HG03066 (cell line): Measurements from ENCODE around the gene GIMAP8.
"Not testable (repeated sequence)": the region's sequence is repeated elsewhere in the genome, so short reads cannot be mapped to it uniquely, and the experiment has no call there.

ENCODE experiments used
- ATAC-seq: cut with Tn5 transposase; IDR thresholded peaks from one replicate; pipeline ENCODE4 v1.9.1; 2021; ENCODE audit warnings: low read depth; ENCODE audit not compliant: unreplicated experiment

GIMAP8 gene

GRCh38 chr7:150503581-150503980 is 53.2 kb downstream of the GIMAP8 start:
- no peak for ATAC-seq

DNA sequence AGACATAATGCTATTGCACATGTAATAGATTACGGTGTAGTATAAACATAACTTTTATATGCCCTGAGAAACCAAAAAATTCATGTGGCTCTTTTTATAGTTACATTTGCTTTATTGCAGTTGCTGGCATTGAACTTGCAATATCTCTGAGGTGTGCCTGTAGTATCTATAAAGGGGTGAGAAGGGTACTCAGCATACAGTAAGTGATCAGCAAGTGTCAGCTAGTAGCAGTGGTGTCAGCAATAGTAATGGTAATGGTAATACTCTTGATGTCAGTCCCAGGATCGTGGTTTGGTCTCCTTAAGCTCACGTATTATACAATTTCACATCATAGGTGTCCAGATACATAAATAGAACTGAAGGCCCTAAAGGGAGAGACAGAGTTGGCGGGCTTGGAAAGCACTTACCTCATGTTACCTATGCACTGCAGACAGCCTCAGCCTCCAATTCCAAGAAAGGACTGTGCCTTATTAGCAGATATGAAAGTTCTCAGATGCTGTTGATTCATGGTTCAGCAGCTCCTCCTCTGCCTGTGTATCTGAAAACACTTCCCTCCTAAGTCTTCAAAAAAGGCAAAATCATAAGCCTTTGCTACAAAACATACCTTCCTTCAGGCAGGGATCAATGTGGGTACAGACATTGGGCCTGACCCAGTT is 57.6 kb downstream of the GIMAP8 start:
- no peak for ATAC-seq

DNA sequence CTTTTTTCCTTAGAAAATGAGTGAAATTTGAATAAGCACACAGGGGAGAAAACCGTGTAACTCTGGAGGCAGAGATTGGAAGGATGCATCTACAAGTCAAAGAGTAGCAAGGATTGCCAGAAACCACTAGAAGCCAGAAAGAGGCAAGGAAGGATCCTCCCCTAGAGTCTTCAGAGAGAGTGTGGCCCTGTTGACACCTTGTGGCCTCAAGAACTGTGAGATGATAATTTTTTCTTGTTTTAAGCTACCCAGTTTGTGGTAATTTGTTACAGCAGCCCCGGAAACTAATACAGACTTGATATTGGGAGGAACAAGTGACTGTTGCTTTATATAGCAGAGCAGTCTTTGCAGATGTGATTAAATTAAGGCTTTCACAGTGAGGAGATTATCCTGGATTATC is 60.6 kb downstream of the GIMAP8 start:
- ATAC-seq, result no peak

DNA sequence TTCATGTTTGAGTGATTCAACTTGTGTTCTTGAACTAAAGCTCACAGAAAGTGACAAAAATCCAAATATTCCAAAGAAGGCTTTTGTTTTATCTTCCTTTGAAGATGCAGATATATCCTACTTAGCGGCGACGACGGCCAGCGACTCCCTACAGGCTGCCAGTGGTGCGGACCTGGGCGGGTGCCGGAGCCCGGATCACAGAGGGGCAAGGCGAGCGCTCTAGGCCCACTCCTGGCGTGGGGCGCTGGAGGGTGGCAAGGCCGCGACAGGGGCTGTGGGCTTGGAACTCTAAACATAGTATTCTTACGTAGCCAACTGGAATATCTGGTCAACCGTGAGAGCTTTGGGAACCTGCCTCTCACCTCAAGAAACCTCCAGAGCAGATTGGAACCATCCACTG is 63.3 kb downstream of the GIMAP8 start:
- ATAC-seq, result no peak

DNA sequence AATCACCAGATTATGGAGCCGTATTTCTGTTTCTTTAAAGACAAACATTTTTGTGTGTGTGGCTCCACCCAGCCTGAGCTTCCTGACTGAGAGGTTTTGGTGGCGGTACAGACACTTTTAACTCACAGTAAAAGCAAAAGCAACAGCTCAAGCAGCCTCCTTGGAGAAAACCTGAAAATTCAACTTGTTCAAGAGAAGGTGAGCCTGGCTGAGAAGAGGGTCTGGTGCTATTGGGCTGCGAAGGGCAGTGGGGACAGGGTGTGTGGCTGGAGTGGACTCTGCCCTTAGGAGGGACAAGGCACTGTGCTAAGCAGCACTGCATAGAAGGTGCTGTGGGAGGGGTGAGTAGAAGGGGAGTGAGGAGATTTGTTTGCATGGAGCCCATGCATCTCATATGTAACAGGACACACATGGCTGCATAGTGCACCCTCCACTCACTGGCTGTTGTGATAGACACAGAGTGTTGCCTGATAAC is 64.4 kb downstream of the GIMAP8 start, which contains the start of gene GIMAP7:
Gene GIMAP7 (plus strand): TSS at position 125 of the 475 bp plus-strand sequence. CDS start 5,103 bp downstream, outside the sequence.
- ATAC-seq, result peak; percentile 64

GRCh38 chr7:150515248-150516147 is 65.1 kb downstream of the GIMAP8 start:
- ATAC-seq, result no peak

DNA sequence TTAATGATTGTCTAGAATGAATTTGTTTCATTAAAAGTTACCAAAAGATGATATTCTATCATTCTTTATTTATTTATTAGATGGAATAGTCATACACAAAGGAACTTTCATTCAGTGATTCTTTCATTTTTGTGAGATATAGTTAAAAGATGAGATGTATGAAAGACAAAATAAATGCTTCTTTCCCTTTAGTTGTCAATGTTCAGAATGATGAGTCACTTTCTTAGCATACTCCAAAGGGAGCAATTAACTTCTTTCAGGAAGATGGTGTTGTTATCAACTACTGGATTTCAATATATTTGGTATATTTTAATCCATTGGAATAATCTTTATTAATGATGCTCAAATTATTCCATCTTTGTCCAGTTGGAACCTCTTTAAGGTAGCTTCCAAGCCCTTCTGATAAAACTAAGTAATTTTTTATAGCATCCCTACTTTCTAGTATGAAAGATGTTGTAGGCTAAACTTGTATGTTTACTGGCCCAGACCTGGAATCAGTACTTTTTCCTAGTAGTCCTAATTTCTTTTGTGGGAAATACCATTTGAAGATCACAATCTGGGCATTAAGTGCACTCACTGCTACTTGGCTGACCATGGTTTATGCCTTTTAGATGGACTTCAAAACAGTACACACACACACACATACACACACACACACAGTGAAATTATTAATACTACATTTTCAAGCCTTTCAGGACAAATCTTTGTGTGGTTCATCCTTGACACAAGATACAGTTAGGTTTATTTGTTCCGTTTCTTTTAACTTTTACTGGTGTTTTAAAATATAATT is 66.7 kb downstream of the GIMAP8 start:
- ATAC-seq, result no peak

- no peak for ATAC-seq
Measured at GRCh38 chr7:150519310-150519709, 68.9 kb downstream of the GIMAP8 start.

- ATAC-seq, result no peak
Measured at GRCh38 chr7:150520145-150520544, 69.7 kb downstream of the GIMAP8 start.

- not testable (repeated sequence) for ATAC-seq
Measured at GRCh38 chr7:150522931-150523330, 72.5 kb downstream of the GIMAP8 start.

DNA sequence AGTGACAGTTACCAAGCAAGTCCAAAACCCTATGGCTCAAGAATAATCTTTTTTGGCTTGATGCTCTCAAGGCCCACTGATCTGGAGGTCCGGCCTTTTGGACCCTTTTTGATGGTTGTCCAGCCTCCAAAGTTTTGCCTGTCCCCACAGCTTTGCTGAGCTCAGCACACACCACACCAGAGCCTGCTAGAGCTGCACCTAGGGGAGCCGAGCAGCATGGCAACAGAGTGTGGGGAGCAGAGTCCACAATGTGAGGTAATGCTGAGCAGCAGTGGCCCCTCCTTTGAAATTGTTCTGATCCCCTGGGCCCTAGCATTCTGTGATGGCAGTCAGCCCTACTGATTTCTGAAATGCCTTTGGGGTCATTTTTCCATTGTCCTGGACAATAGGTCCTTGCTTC is 73.6 kb downstream of the GIMAP8 start:
- ATAC-seq, result no peak
